AG10803 (cell line): ENCODE data around the gene TAF4.
A peak's percentile ranks its signal among the peaks of the same experiment; 100 is the strongest.

Experiments used
- DNase-seq: peaks from one replicate; pipeline ENCODE4 v3.0.0; 2010; ENCODE audit warnings: low read depth
- H3K4me3 ChIP-seq: 2 replicates; pipeline ENCODE4 v1.5.1; 2011; ENCODE audit warnings: mild to moderate bottlenecking, low read length, control low read depth
- TF ChIP-seq, protein P1 (sequence below): conservative IDR thresholded peaks from 2 replicates; pipeline ENCODE4 v1.5.1; 2011; ENCODE audit warnings: mild to moderate bottlenecking, low read length, control low read depth, inconsistent platforms

The TAF4 gene

DNA sequence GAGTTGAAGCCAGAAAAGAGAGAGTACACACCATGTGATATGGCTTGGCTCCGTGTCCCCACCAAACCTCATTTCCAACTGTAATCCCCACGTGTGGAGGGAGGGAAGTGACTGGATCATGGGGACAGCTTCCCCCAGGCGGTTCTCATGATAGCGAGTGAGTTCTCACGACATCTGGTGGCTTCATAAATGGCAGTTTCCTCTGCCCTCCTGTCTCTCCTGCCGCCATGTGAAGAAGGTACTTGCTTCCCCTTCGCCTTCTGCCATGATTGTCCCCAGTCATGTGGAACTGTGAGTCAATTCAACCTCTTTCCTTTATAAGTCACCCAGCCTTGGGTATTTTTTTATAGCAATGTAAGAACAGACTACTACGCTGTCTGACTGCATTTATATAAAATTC is 40.3 kb downstream of the TAF4 start:
- TF ChIP-seq, protein P1, sequence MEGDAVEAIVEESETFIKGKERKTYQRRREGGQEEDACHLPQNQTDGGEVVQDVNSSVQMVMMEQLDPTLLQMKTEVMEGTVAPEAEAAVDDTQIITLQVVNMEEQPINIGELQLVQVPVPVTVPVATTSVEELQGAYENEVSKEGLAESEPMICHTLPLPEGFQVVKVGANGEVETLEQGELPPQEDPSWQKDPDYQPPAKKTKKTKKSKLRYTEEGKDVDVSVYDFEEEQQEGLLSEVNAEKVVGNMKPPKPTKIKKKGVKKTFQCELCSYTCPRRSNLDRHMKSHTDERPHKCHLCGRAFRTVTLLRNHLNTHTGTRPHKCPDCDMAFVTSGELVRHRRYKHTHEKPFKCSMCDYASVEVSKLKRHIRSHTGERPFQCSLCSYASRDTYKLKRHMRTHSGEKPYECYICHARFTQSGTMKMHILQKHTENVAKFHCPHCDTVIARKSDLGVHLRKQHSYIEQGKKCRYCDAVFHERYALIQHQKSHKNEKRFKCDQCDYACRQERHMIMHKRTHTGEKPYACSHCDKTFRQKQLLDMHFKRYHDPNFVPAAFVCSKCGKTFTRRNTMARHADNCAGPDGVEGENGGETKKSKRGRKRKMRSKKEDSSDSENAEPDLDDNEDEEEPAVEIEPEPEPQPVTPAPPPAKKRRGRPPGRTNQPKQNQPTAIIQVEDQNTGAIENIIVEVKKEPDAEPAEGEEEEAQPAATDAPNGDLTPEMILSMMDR, result no peak
- peak; percentile 21 for DNase-seq
- no peak overlapping the region for H3K4me3 ChIP-seq

- no peak for DNase-seq
- TF ChIP-seq, protein P1, result no peak
- H3K4me3 ChIP-seq, result no peak overlapping the region
These were observed 41.7 kb downstream of the TAF4 start for GRCh38 chr20:62023935-62024334.

- TF ChIP-seq, protein P1, result no peak
- DNase-seq, result no peak
- no peak overlapping the region for H3K4me3 ChIP-seq
These were observed 43.0 kb downstream of the TAF4 start for GRCh38 chr20:62022575-62023139.

- H3K4me3 ChIP-seq, result no peak overlapping the region
- TF ChIP-seq, protein P1, result no peak
These were observed 43.8 kb downstream of the TAF4 start for GRCh38 chr20:62021793-62022385.

GRCh38 chr20:62020935-62021701 is 44.6 kb downstream of the TAF4 start:
- TF ChIP-seq, protein P1, result no peak
- DNase-seq, result peak; percentile 23
- H3K4me3 ChIP-seq, result no peak overlapping the region

More at GRCh38 chr20:62021793-62022385, 43.8 kb downstream of the TAF4 start:
- no peak for DNase-seq

GRCh38 chr20:62019881-62020492 is 45.7 kb downstream of the TAF4 start:
- TF ChIP-seq, protein P1, result no peak
- DNase-seq, result no peak
- no peak overlapping the region for H3K4me3 ChIP-seq
